Fibroblast of lung (primary cell): Measurements from ENCODE around the gene DAPK3. TPM values are rescaled to one million over a fixed set of nuclear protein-coding genes. Genes with fewer than 3 reads are reported as not detected.

Experiments used
- DNase-seq, 2 donors: peaks; one replicate each; pipeline versions ENCODE4 v3.0.0 to v3.0.0-alpha.2; 2010; ENCODE audit warnings: low read depth in 2 of 2
- H2AFZ ChIP-seq: 2 replicates; pipeline ENCODE4 v1.5.1; 2012; ENCODE audit warnings: low read length, control low read depth, inconsistent platforms
- H3K27ac ChIP-seq: 2 replicates; pipeline ENCODE4 v1.5.1; 2011; ENCODE audit warnings: low read length, control low read depth; ENCODE audit not compliant: insufficient read depth
- H3K27me3 ChIP-seq: 2 replicates; pipeline ENCODE4 v1.5.1; 2011; ENCODE audit warnings: mild to moderate bottlenecking, low read length; ENCODE audit not compliant: control insufficient read depth, insufficient read depth
- H3K36me3 ChIP-seq: 2 replicates; pipeline ENCODE4 v1.5.1; 2011; ENCODE audit warnings: low read length; ENCODE audit not compliant: control insufficient read depth, insufficient read depth
- H3K4me1 ChIP-seq: 2 replicates; pipeline ENCODE4 v1.5.1; 2011; ENCODE audit warnings: low read length; ENCODE audit not compliant: control insufficient read depth, insufficient read depth; ENCODE audit errors: extremely low read depth
- H3K4me2 ChIP-seq: 2 replicates; pipeline ENCODE4 v1.5.1; 2011; ENCODE audit warnings: low read length, control low read depth; ENCODE audit not compliant: insufficient read depth; ENCODE audit errors: extremely low read depth
- H3K4me3 ChIP-seq, 4 experiments: fragments of 200-600 bp in 1 of 4; sonication (generic) in 1 of 4; replicated peaks in 1 of 4; 2 replicates each; pipeline ENCODE4 v1.5.1; 2011 to 2016; ENCODE audit warnings: low read length in 4 of 4, low read depth in 3 of 4, mild to moderate bottlenecking in 3 of 4, control low read depth in 2 of 4, inconsistent platforms in 1 of 4, mixed read lengths in 1 of 4; ENCODE audit not compliant: insufficient read depth in 1 of 4; ENCODE audit errors: control extremely low read depth in 1 of 4
- H3K79me2 ChIP-seq: 2 replicates; pipeline ENCODE4 v1.5.1; 2012; ENCODE audit warnings: mild to moderate bottlenecking, low read length, inconsistent platforms; ENCODE audit not compliant: control insufficient read depth, insufficient read depth
- H3K9ac ChIP-seq: 2 replicates; pipeline ENCODE4 v1.5.1; 2011; ENCODE audit warnings: mild to moderate bottlenecking, low read length, control low read depth; ENCODE audit not compliant: insufficient read depth
- H3K9me3 ChIP-seq: 2 replicates; pipeline ENCODE4 v1.5.1; 2012; ENCODE audit warnings: low read depth, low read length; ENCODE audit not compliant: control insufficient read depth, insufficient read depth
- H4K20me1 ChIP-seq: 2 replicates; pipeline ENCODE4 v1.5.1; 2011; ENCODE audit warnings: low read length; ENCODE audit not compliant: control insufficient read depth, insufficient read depth; ENCODE audit errors: extremely low read depth
- CTCF ChIP-seq, 2 donors: IDR thresholded peaks in 1 of 2; conservative IDR thresholded peaks in 1 of 2; 1 replicate in 1 of 2; 2 replicates in 1 of 2; pipeline ENCODE4 v1.5.1; 2011 to 2012; ENCODE audit warnings: low read length in 2 of 2, control low read depth in 1 of 2, inconsistent platforms in 1 of 2, low read depth in 1 of 2, mild to moderate bottlenecking in 1 of 2
- EZH2 ChIP-seq: IDR thresholded peaks from 2 replicates; pipeline ENCODE4 v1.5.1; 2012; ENCODE audit warnings: low read length, control low read depth, mild to moderate bottlenecking; ENCODE audit errors: missing control alignments
- polyA plus RNA-seq, 2 donors: library from polyadenylated mRNA; depleted of rRNA in 1 of 2; stranded (reverse) in 1 of 2; unstranded in 1 of 2; fragments of >200 nt; gene quantifications; 2 replicates each; pipeline ENCODE4 v1.2.1, GENCODE V29; 2011 to 2012; ENCODE audit warnings: missing spikeins in 1 of 2
- total RNA-seq: library from RNA; depleted of rRNA; stranded (reverse); fragments of >200 nt; gene quantifications from 2 replicates; pipeline ENCODE4 v1.2.1, GENCODE V29; 2014

Gene DAPK3
- total and polyA plus RNA-seq, 2 donors (not counting 1 experiment from before 2014, with no cell fraction given), result 69.8 to 114 TPM

GRCh38 chr19:3963458-3964255, 7.2 kb downstream of the DAPK3 start:
- DNase-seq, result no peak
- Histone ChIP-seq H3K4me1 (peaks cover 11% of the 10 kb centered on the region), H2AFZ (no peak overlapping the region), H4K20me1 (no peaks in the 10 kb centered on the region), H3K27me3 (no peaks in the 10 kb centered on the region), H3K27ac (no peak overlapping the region), H3K9me3 (no peaks in the 10 kb centered on the region), H3K4me2 (no peak overlapping the region), H3K4me3 (no peak overlapping the region), H3K9ac (no peak overlapping the region), H3K79me2 (peaks cover 47% of the 10 kb centered on the region), H3K36me3 (peaks cover 44% of the 10 kb centered on the region)
- no peak for TF ChIP-seq CTCF (conservative IDR thresholded peaks at IDR 0.05 in 1 of 2, IDR thresholded peaks at IDR 0.05 in 1 of 2; ENCODE audit: low read depth in 1 of 2, low read length in 2 of 2)
- no peak for TF ChIP-seq EZH2

- no peaks in the 10 kb centered on the region for H4K20me1 ChIP-seq
- peaks cover 42% of the 10 kb centered on the region for H3K36me3 ChIP-seq
These were observed 9.9 kb downstream of the DAPK3 start for GRCh38 chr19:3961007-3961406.

GRCh38 chr19:3959766-3960131, 11.2 kb downstream of the DAPK3 start:
- peaks cover 20% of the 10 kb centered on the region for H3K79me2 ChIP-seq
- no peak overlapping the region for H2AFZ ChIP-seq
- H3K4me3 ChIP-seq, result no peak overlapping the region
- no peak overlapping the region for H3K9ac ChIP-seq
- H3K4me2 ChIP-seq, result no peak overlapping the region
- TF ChIP-seq CTCF (conservative IDR thresholded peaks at IDR 0.05 in 1 of 2, IDR thresholded peaks at IDR 0.05 in 1 of 2; ENCODE audit: low read depth in 1 of 2, low read length in 2 of 2) (no peak), EZH2 (no peak)
- no peaks in the 10 kb centered on the region for H3K9me3 ChIP-seq
- no peaks in the 10 kb centered on the region for H4K20me1 ChIP-seq
- no peak for DNase-seq
- H3K27me3 ChIP-seq, result no peaks in the 10 kb centered on the region
- no peak overlapping the region for H3K27ac ChIP-seq
- H3K36me3 ChIP-seq, result peaks cover 37% of the 10 kb centered on the region
- no peaks in the 10 kb centered on the region for H3K4me1 ChIP-seq

More at GRCh38 chr19:3961007-3961406, 9.9 kb downstream of the DAPK3 start:
- H3K4me2 ChIP-seq, result no peak overlapping the region
- no peak for DNase-seq
- H3K4me3 ChIP-seq, result no peak overlapping the region
- no peaks in the 10 kb centered on the region for H3K9me3 ChIP-seq
- no peak overlapping the region for H3K9ac ChIP-seq
- no peaks in the 10 kb centered on the region for H3K27me3 ChIP-seq
- H3K4me1 ChIP-seq, result no peaks in the 10 kb centered on the region
- no peak for TF ChIP-seq EZH2
- no peak for TF ChIP-seq CTCF (conservative IDR thresholded peaks at IDR 0.05 in 1 of 2, IDR thresholded peaks at IDR 0.05 in 1 of 2; ENCODE audit: low read depth in 1 of 2, low read length in 2 of 2)
- H3K79me2 ChIP-seq, result peaks cover 31% of the 10 kb centered on the region
- no peak overlapping the region for H2AFZ ChIP-seq
- no peak overlapping the region for H3K27ac ChIP-seq
